GM12878 (cell line): Measurements from ENCODE around the gene RAP1A. TPM values are rescaled to one million over a fixed set of nuclear protein-coding genes. Genes with fewer than 3 reads are reported as not detected.

ENCODE experiments used
- ATF3 ChIP-seq: IDR thresholded peaks from 2 replicates; pipeline ENCODE4 v1.6.1; 2011; ENCODE audit warnings: low read depth, mild to moderate bottlenecking, low read length, moderate library complexity, borderline replicate concordance; ENCODE audit errors: extremely low read depth
- BMI1 ChIP-seq: fragments of 450-650 bp; IDR thresholded peaks from 2 replicates; pipeline ENCODE4 v1.6.1; 2016; ENCODE audit warnings: mild to moderate bottlenecking, moderate library complexity, borderline replicate concordance
- CBFB ChIP-seq: IDR thresholded peaks from 2 replicates; pipeline ENCODE4 v1.6.1; 2016; ENCODE audit warnings: antibody characterized with exemption, low read depth
- CHD1 ChIP-seq: IDR thresholded peaks from 2 replicates; pipeline ENCODE4 v1.6.1; 2012; ENCODE audit warnings: low read depth, low read length, improper control_type of control experiment
- CUX1 ChIP-seq: IDR thresholded peaks from 2 replicates; pipeline ENCODE4 v1.6.1; 2012; ENCODE audit warnings: improper control_type of control experiment, low read depth, low read length; ENCODE audit not compliant: insufficient replicate concordance
- EP300 ChIP-seq, 2 experiments: fragments of 150-350 bp in 1 of 2; IDR thresholded peaks; 2 replicates each; pipeline ENCODE4 v1.6.1; 2011 to 2012; ENCODE audit warnings: low read depth in 2 of 2, low read length in 2 of 2, borderline replicate concordance in 1 of 2, improper control_type of control experiment in 1 of 2, inconsistent platforms in 1 of 2; ENCODE audit not compliant: control insufficient read depth in 1 of 2
- ESRRA ChIP-seq: IDR thresholded peaks from 2 replicates; pipeline ENCODE4 v1.6.1; 2012; ENCODE audit warnings: mild to moderate bottlenecking, low read length, improper control_type of control experiment
- HDAC6 ChIP-seq: fragments of 200-600 bp; sonication (generic); IDR thresholded peaks from one replicate; pipeline ENCODE4 v1.8.0; 2017; ENCODE audit warnings: antibody characterized with exemption; ENCODE audit not compliant: unreplicated experiment
- IKZF1 ChIP-seq: fragments of 450-650 bp; conservative IDR thresholded peaks from 2 replicates; pipeline ENCODE4 v1.6.1; 2017; ENCODE audit warnings: antibody characterized with exemption, mild to moderate bottlenecking
- IKZF2 ChIP-seq, 2 experiments: fragments of 450-650 bp; IDR thresholded peaks; 2 replicates each; pipeline ENCODE4 v1.6.1; 2017; ENCODE audit warnings: mild to moderate bottlenecking in 2 of 2, moderate library complexity in 2 of 2
- PML ChIP-seq: IDR thresholded peaks from 2 replicates; pipeline ENCODE4 v1.6.1; 2012; ENCODE audit warnings: low read length, inconsistent platforms
- RFX5 ChIP-seq: IDR thresholded peaks from 2 replicates; pipeline ENCODE4 v1.6.1; 2011; ENCODE audit warnings: low read depth, low read length, improper control_type of control experiment
- SIN3A ChIP-seq: IDR thresholded peaks from 2 replicates; pipeline ENCODE4 v1.6.1; 2012; ENCODE audit warnings: low read depth, low read length, improper control_type of control experiment
- SMAD5 ChIP-seq: IDR thresholded peaks from 2 replicates; pipeline ENCODE4 v1.6.1; 2016; ENCODE audit warnings: antibody characterized with exemption, low read depth
- SP1 ChIP-seq: IDR thresholded peaks from one replicate; pipeline ENCODE4 v1.6.1; 2011; ENCODE audit warnings: low read depth, low read length
- USF1 ChIP-seq: IDR thresholded peaks from 2 replicates; pipeline ENCODE4 v1.6.1; 2011; ENCODE audit warnings: borderline replicate concordance, low read depth, mild to moderate bottlenecking, moderate library complexity, mixed read lengths, low read length; ENCODE audit not compliant: insufficient read depth; ENCODE audit errors: extremely low read length
- ZBTB4 ChIP-seq: fragments of 450-650 bp; formaldehyde crosslinking; IDR thresholded peaks from 2 replicates; pipeline ENCODE4 v1.4.0; 2022; ENCODE audit warnings: mild to moderate bottlenecking, moderate library complexity
- ZNF207 ChIP-seq: fragments of 450-650 bp; IDR thresholded peaks from 2 replicates; pipeline ENCODE4 v1.6.1; 2014; ENCODE audit warnings: antibody characterized with exemption, mild to moderate bottlenecking, borderline replicate concordance
- ZNF24 ChIP-seq: fragments of 450-650 bp; IDR thresholded peaks from 2 replicates; pipeline ENCODE4 v1.6.1; 2017; ENCODE audit warnings: antibody characterized with exemption, mild to moderate bottlenecking
- ZNF384 ChIP-seq: IDR thresholded peaks from 2 replicates; pipeline ENCODE4 v1.6.1; 2012; ENCODE audit warnings: low read depth, mild to moderate bottlenecking, low read length, improper control_type of control experiment, borderline replicate concordance
- ZNF622 ChIP-seq: fragments of 450-650 bp; IDR thresholded peaks from 2 replicates; pipeline ENCODE4 v1.6.1; 2017; ENCODE audit warnings: mild to moderate bottlenecking, inconsistent platforms
- polyA plus RNA-seq, 11 experiments: library from polyadenylated mRNA; depleted of rRNA in 4 of 11; unstranded in 6 of 11; stranded (reverse) in 5 of 11; fragments of >200 nt; fragmentation: Nextera tagmentation in 4 of 11; fragmentation: Illumina TruSeq in 1 of 11; extraction: Ambion mirVana in 4 of 11; extraction: Trizol in 1 of 11; gene quantifications; 1 replicate in 1 of 11; 2 replicates in 10 of 11; pipeline versions ENCODE4 v1.2.1 to v1.2.3, GENCODE V29; 2011 to 2016; ENCODE audit warnings: inconsistent platforms in 2 of 11, missing spikeins in 2 of 11, low read depth in 1 of 11
- total RNA-seq, 4 experiments: library from RNA; depleted of rRNA in 3 of 4; stranded (reverse); fragments of >200 nt in 3 of 4; fragmentation: Illumina TruSeq in 1 of 4; extraction: Trizol in 1 of 4; gene quantifications; 2 replicates each; pipeline versions ENCODE4 v1.2.1 to v1.2.3, GENCODE V29; 2013 to 2021

RAP1A gene
- total and polyA plus RNA-seq, 10 of the 15 experiments (the other 5 are each of a cell fraction or from before 2014, with no cell fraction given) = 38.4 to 213 (median 86.0) TPM

DNA sequence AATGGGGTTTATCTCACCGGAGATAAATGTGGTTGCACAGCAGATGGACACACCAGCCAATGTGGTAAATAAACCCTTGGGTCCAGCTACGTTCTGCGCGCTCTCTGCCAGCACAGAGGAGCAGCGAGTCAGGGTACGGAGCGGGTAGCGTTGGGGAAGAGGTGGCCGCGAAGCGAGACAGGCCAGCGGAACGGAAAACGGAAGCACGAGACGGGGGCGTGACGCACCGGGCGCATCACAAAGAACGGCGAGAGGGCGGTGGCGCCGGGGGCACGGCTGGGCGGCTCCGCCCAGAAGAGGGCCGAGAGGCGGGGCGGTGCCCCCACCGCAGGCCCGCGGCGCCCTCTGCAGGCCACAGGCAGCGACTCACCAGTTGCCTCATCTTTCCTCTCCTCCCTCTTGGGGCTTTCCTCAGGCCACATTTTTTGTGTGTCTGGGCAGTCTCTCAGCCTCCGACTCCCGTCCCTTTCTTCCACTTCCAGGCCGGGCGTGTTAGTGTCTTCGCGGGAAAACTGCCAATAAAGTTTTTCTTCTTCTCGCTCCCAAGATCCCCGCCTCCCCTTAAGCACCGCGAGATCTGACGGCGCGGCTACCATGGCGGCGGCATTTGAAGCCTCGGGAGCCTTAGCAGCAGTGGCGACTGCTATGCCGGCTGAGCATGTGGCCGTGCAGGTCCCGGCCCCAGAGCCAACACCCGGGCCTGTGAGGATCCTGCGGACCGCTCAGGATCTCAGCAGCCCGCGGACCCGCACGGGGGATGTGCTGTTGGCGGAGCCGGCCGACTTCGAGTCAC, 135.9 kb downstream of the RAP1A start, which contains the start of gene DDX20 (continued):
- TF ChIP-seq ZBTB4 (CRISPR knock-in tag) = no peak
- TF ChIP-seq SP1 = peak; percentile 83
- peak; percentile 8 to 58; a peak in 1 of 4 replicates for TF ChIP-seq EP300 (IDR thresholded peaks at IDR 0.05; ENCODE audit: borderline replicate concordance in 1 of 2, control insufficient read depth in 1 of 2, low read depth in 2 of 2, low read length in 2 of 2)
- peak; percentile 99 for TF ChIP-seq IKZF1
- 0 out of 2 replicates have a peak, but pooled peaks have one; percentile 58 for TF ChIP-seq CHD1
- TF ChIP-seq BMI1 = no peak
- peak; percentile 55 for TF ChIP-seq ZNF384
- TF ChIP-seq ZNF622 = no peak
- no peak for TF ChIP-seq ATF3
- peak; percentile 89 for TF ChIP-seq CBFB
- peak; percentile 92 for TF ChIP-seq SMAD5
- no peak for TF ChIP-seq CUX1
- peak; percentile 99 for TF ChIP-seq ZNF207
- TF ChIP-seq SIN3A = peak; percentile 98
- 0 out of 2 replicates have a peak, but pooled peaks have one; percentile 24 for TF ChIP-seq RFX5
- no peak for TF ChIP-seq ZNF24
- no peak for TF ChIP-seq USF1
- peak; percentile 98 for TF ChIP-seq IKZF2 (IDR thresholded peaks at IDR 0.05)
- TF ChIP-seq ESRRA = peak; percentile 79
- TF ChIP-seq HDAC6 = no peak
- TF ChIP-seq PML = peak; percentile 39; the same call in 1 of the 2 replicates
